OCI-LY3 (cell line): Measurements from ENCODE around the gene CUL1.

Source experiments
- CTCF ChIP-seq: fragments of 200-600, 300-600 bp; sonication (generic); IDR thresholded peaks from 2 replicates; pipeline ENCODE4 v1.5.1; 2014; ENCODE audit warnings: antibody characterized with exemption, low read length, low read depth
- EZH2phosphoT487 ChIP-seq: fragments of 200-600 bp; shearing (Covaris generic); IDR thresholded peaks from 2 replicates; pipeline ENCODE4 v1.6.1; 2018; ENCODE audit warnings: antibody characterized with exemption, mixed run types, low read depth

- no peak for TF ChIP-seq CTCF
- TF ChIP-seq EZH2phosphoT487 = no peak
Measured at GRCh38 chr7:148735967-148736366, 37.3 kb downstream of the CUL1 start.
